H1 (cell line): Measurements from ENCODE around the gene BRMS1L. TPM values are rescaled to one million over a fixed set of nuclear protein-coding genes. Genes with fewer than 3 reads are reported as not detected.

ENCODE experiments used
- CTCF ChIA-PET: fragments of 300-600 bp; sonication (Branson Sonifier 250); formaldehyde crosslinking; loops from one replicate; lab custom pipeline; 2021; ENCODE audit not compliant: partially characterized antibody; lab: Charles Lee
- POLR2A ChIA-PET: fragments of 300-600 bp; sonication (Branson Sonifier 250); formaldehyde crosslinking; loops from one replicate; lab custom pipeline; 2021; ENCODE audit warnings: inconsistent platforms; ENCODE audit not compliant: partially characterized antibody; lab: Charles Lee
- DNase-seq, 2 experiments: peaks; one replicate each; pipeline versions ENCODE4 v3.0.0 to v3.0.0-alpha.2; 2010 to 2022; ENCODE audit warnings: low spot score in 2 of 2, low read depth in 1 of 2, mixed read lengths in 1 of 2
- FAIRE-seq: peaks from 2 replicates; lab custom pipeline; 2011; peaks lifted over from hg19 to GRCh38; lab: Jason Lieb, UNC
- H2AFZ ChIP-seq: 2 replicates; pipeline ENCODE4 v1.8.1; 2012; ENCODE audit warnings: low read length, inconsistent platforms
- H2AK5ac ChIP-seq: 2 replicates; pipeline ENCODE4 v1.6.1; 2013; ENCODE audit warnings: low read depth, low read length
- H2BK120ac ChIP-seq: replicated peaks from 2 replicates; pipeline ENCODE3; 2013; ENCODE audit warnings: low read depth, low read length, inconsistent platforms
- H2BK12ac ChIP-seq: 2 replicates; pipeline ENCODE4 v1.6.1; 2013; ENCODE audit warnings: low read depth, low read length
- H2BK15ac ChIP-seq: 2 replicates; pipeline ENCODE4 v1.6.1; 2013; ENCODE audit warnings: low read length
- H2BK20ac ChIP-seq: 2 replicates; pipeline ENCODE4 v1.6.1; 2013; ENCODE audit warnings: low read length
- H2BK5ac ChIP-seq: 2 replicates; pipeline ENCODE4 v1.6.1; 2013; ENCODE audit warnings: low read depth, low read length
- H3K14ac ChIP-seq: 2 replicates; pipeline ENCODE4 v1.6.1; 2013; ENCODE audit warnings: inconsistent platforms; ENCODE audit not compliant: insufficient read length
- H3K18ac ChIP-seq: 2 replicates; pipeline ENCODE4 v1.6.1; 2013; ENCODE audit warnings: low read length; ENCODE audit errors: extremely low read depth
- H3K23ac ChIP-seq: 2 replicates; pipeline ENCODE4 v1.6.1; 2013; ENCODE audit warnings: inconsistent platforms; ENCODE audit not compliant: insufficient read length
- H3K23me2 ChIP-seq: 2 replicates; pipeline ENCODE4 v1.6.1; 2013; ENCODE audit warnings: low read depth, low read length
- H3K27ac ChIP-seq: 2 replicates; pipeline ENCODE4 v1.6.1; 2011; ENCODE audit warnings: low read depth, low read length, inconsistent platforms
- H3K27me3 ChIP-seq, 4 experiments: replicated peaks in 1 of 4; 1 replicate in 1 of 4; 2 replicates in 3 of 4; pipeline versions ENCODE4 v1.6.1 to v1.8.1; 2011 to 2013; ENCODE audit warnings: low read length in 3 of 4, mild to moderate bottlenecking in 3 of 4, inconsistent platforms in 2 of 4, mixed read lengths in 2 of 4, moderate library complexity in 1 of 4; ENCODE audit not compliant: control insufficient read depth in 3 of 4, insufficient read depth in 3 of 4; ENCODE audit errors: extremely low read depth in 1 of 4
- H3K36me3 ChIP-seq, 4 experiments: 2 replicates each; pipeline versions ENCODE4 v1.6.1 to v1.8.1; 2011 to 2013; ENCODE audit warnings: mild to moderate bottlenecking in 4 of 4, low read length in 3 of 4, moderate library complexity in 2 of 4, control low read depth in 1 of 4, inconsistent platforms in 1 of 4; ENCODE audit not compliant: insufficient read depth in 4 of 4, control insufficient read depth in 2 of 4
- H3K4ac ChIP-seq: replicated peaks from 2 replicates; pipeline ENCODE3; 2013; ENCODE audit warnings: low read length, low read depth, mixed read lengths, inconsistent platforms; ENCODE audit not compliant: insufficient read length
- H3K4me1 ChIP-seq, 4 experiments: replicated peaks in 1 of 4; 1 replicate in 1 of 4; 2 replicates in 3 of 4; pipeline versions ENCODE4 v1.6.1 to v1.8.1; 2011 to 2013; ENCODE audit warnings: low read length in 3 of 4, inconsistent platforms in 2 of 4, mixed read lengths in 1 of 4; ENCODE audit not compliant: insufficient read depth in 4 of 4, control insufficient read depth in 3 of 4
- H3K4me2 ChIP-seq, 2 experiments: 2 replicates each; pipeline versions ENCODE4 v1.6.1 to v1.8.1; 2011 to 2013; ENCODE audit warnings: low read depth in 2 of 2, low read length in 2 of 2, control low read depth in 1 of 2, inconsistent platforms in 1 of 2, mild to moderate bottlenecking in 1 of 2; ENCODE audit not compliant: insufficient read depth in 1 of 2
- H3K4me3 ChIP-seq, 4 experiments: fragments of 200-600, 300-600 bp in 1 of 4; sonication (generic), shearing (Covaris generic), sonication (Bioruptor Twin) in 1 of 4; 2 replicates each; pipeline versions ENCODE4 v1.5.1 to v1.8.1; 2011 to 2016; ENCODE audit warnings: low read length in 4 of 4, low read depth in 3 of 4, control low read depth in 2 of 4, inconsistent platforms in 2 of 4, mild to moderate bottlenecking in 2 of 4, mixed read lengths in 1 of 4, moderate library complexity in 1 of 4; ENCODE audit not compliant: insufficient read depth in 2 of 4; ENCODE audit errors: extremely low read depth in 1 of 4
- H3K56ac ChIP-seq: replicated peaks from 2 replicates; pipeline ENCODE3; 2013; ENCODE audit warnings: low read depth, mild to moderate bottlenecking, mixed read lengths, low read length, inconsistent platforms; ENCODE audit not compliant: insufficient read length
- H3K79me1 ChIP-seq: 2 replicates; pipeline ENCODE4 v1.6.1; 2013; ENCODE audit warnings: low read depth, low read length, control low read depth
- H3K79me2 ChIP-seq, 2 experiments: 2 replicates each; pipeline versions ENCODE4 v1.6.1 to v1.8.1; 2012 to 2013; ENCODE audit warnings: low read length in 2 of 2, mild to moderate bottlenecking in 2 of 2, inconsistent platforms in 1 of 2; ENCODE audit not compliant: insufficient read depth in 2 of 2, control insufficient read depth in 1 of 2
- H3K9ac ChIP-seq, 4 experiments: replicated peaks in 1 of 4; 1 replicate in 1 of 4; 2 replicates in 3 of 4; pipeline versions ENCODE4 v1.6.1 to v1.8.1; 2011 to 2013; ENCODE audit warnings: low read depth in 3 of 4, low read length in 3 of 4, control low read depth in 2 of 4, mild to moderate bottlenecking in 2 of 4, moderate library complexity in 2 of 4, inconsistent platforms in 1 of 4; ENCODE audit errors: extremely low read depth in 1 of 4
- H3K9me3 ChIP-seq, 2 experiments: 2 replicates each; pipeline versions ENCODE4 v1.6.1 to v1.8.1; 2012 to 2013; ENCODE audit warnings: mild to moderate bottlenecking in 2 of 2, moderate library complexity in 2 of 2, control low read depth in 1 of 2, inconsistent platforms in 1 of 2, low read depth in 1 of 2, low read length in 1 of 2, mixed read lengths in 1 of 2; ENCODE audit not compliant: insufficient read depth in 2 of 2
- H4K20me1 ChIP-seq, 2 experiments: replicated peaks in 1 of 2; 2 replicates each; pipeline versions ENCODE3 to v1.8.1; 2011 to 2013; ENCODE audit warnings: inconsistent platforms in 2 of 2, low read length in 2 of 2, mild to moderate bottlenecking in 1 of 2; ENCODE audit not compliant: insufficient read depth in 2 of 2, control insufficient read depth in 1 of 2
- H4K5ac ChIP-seq: 2 replicates; pipeline ENCODE4 v1.6.1; 2013; ENCODE audit warnings: low read length, low read depth, mixed read lengths, inconsistent platforms; ENCODE audit not compliant: insufficient read length
- H4K8ac ChIP-seq: 2 replicates; pipeline ENCODE4 v1.8.0; 2013; ENCODE audit warnings: mild to moderate bottlenecking, moderate library complexity, low read length, inconsistent platforms; ENCODE audit not compliant: insufficient read depth; ENCODE audit errors: extremely low read depth
- H4K91ac ChIP-seq: replicated peaks from 2 replicates; pipeline ENCODE3; 2013; ENCODE audit warnings: low read length, mixed read lengths, inconsistent platforms; ENCODE audit not compliant: insufficient read length
- CBX5 ChIP-seq: fragments of 300-800, 300-1000 bp; sonication (generic); IDR thresholded peaks from 2 replicates; pipeline ENCODE4 v1.7.1; 2016; ENCODE audit warnings: antibody characterized with exemption, low read length, low read depth
- CEBPB ChIP-seq: IDR thresholded peaks from 2 replicates; pipeline ENCODE4 v1.6.1; 2012; ENCODE audit warnings: low read depth, low read length
- POU5F1 ChIP-seq: IDR thresholded peaks from 2 replicates; pipeline ENCODE4 v1.6.1; 2011; ENCODE audit warnings: low read depth, mild to moderate bottlenecking, low read length, moderate library complexity
- RAD21 ChIP-seq, 2 experiments: IDR thresholded peaks in 1 of 2; conservative IDR thresholded peaks in 1 of 2; 2 replicates each; pipeline ENCODE4 v1.6.1; 2011; ENCODE audit warnings: low read depth in 2 of 2, low read length in 2 of 2, improper control_type of control experiment in 1 of 2, inconsistent platforms in 1 of 2, mild to moderate bottlenecking in 1 of 2, moderate library complexity in 1 of 2
- WGBS, 2 experiments: shearing (Covaris generic) in 1 of 2; methylation state at CpG; one replicate each; pipeline versions ENCODE4 v1.1.6 to v1.1.7; 2013 to 2015; ENCODE audit warnings: low lambda C conversion rate in 2 of 2, mixed read lengths in 2 of 2, inconsistent platforms in 1 of 2, low coverage in 1 of 2, missing lambda C conversion rate in 1 of 2; ENCODE audit not compliant: insufficient replicate concordance in 2 of 2, insufficient coverage in 1 of 2, insufficient read length in 1 of 2; ENCODE audit errors: extremely low coverage in 1 of 2, missing lambda C conversion rate in 1 of 2; 5-methylcytosine and 5-hydroxymethylcytosine counted together
- polyA plus RNA-seq, 7 experiments: library from polyadenylated mRNA; depleted of rRNA in 3 of 7; stranded (reverse) in 5 of 7; unstranded in 2 of 7; fragments of >200 nt in 5 of 7; fragments of 200-250 nt in 2 of 7; gene quantifications; 1 replicate in 5 of 7; 2 replicates in 1 of 7; 4 replicates in 1 of 7; pipeline versions ENCODE4 v1.2.1 to v1.2.3, GENCODE V29; 2011 to 2013; ENCODE audit warnings: missing spikeins in 2 of 7, mixed read lengths in 2 of 7
- total RNA-seq: library from RNA; stranded (reverse); fragmentation: NEBNext Ultra II Directional; extraction: Animal tissue kit (Norgen Biotek cat#: 25700); gene quantifications from 2 replicates; pipeline ENCODE4 v1.2.1, GENCODE V29; 2021
- TF ChIP-seq, protein P1 (sequence below), 3 experiments: IDR thresholded peaks; 1 replicate in 2 of 3; 2 replicates in 1 of 3; pipeline versions ENCODE4 v1.5.1 to v1.6.1; 2011; ENCODE audit warnings: low read length in 3 of 3, mild to moderate bottlenecking in 3 of 3, inconsistent platforms in 2 of 3, low read depth in 1 of 3, moderate library complexity in 1 of 3; ENCODE audit not compliant: insufficient read depth in 1 of 3; ENCODE audit errors: control extremely low read depth in 1 of 3

BRMS1L gene
- total and polyA plus RNA-seq, 2 of the 8 experiments (the other 6 are each of a cell fraction or from before 2014, with no cell fraction given) = 4.4 to 10.9 TPM

- Histone ChIP-seq H3K4me1 (no peaks in the 10 kb centered on the region), H2BK15ac (no peak overlapping the region), H3K18ac (no peak overlapping the region), H2BK20ac (no peak overlapping the region), H2AK5ac (no peak overlapping the region), H2BK5ac (no peak overlapping the region), H4K8ac (no peak overlapping the region), H3K27ac (no peak overlapping the region), H2BK120ac (no peak overlapping the region), H3K56ac (no peak overlapping the region), H3K79me2 (no peaks in the 10 kb centered on the region), H2AFZ (no peak overlapping the region), H3K9me3 (no peaks in the 10 kb centered on the region), H4K5ac (no peak overlapping the region), H3K14ac (no peak overlapping the region), H3K9ac (no peak overlapping the region), H3K79me1 (no peaks in the 10 kb centered on the region), H3K27me3 (no peaks in the 10 kb centered on the region), H3K36me3 (no peaks in the 10 kb centered on the region), H3K4me2 (no peak overlapping the region), H4K20me1 (no peaks in the 10 kb centered on the region), H3K4ac (no peak overlapping the region)
- 47% methylated on average over 3 of the region's 3 CpGs; no CpG with 5 or more reads in 1 of the 2 experiments for WGBS, 2 experiments
- peak in 1 of 2 experiments; percentile 91 for DNase-seq
- no peak for TF ChIP-seq CBX5
- no peak for TF ChIP-seq CEBPB
- no peak for TF ChIP-seq POU5F1
- TF ChIP-seq, protein P1, sequence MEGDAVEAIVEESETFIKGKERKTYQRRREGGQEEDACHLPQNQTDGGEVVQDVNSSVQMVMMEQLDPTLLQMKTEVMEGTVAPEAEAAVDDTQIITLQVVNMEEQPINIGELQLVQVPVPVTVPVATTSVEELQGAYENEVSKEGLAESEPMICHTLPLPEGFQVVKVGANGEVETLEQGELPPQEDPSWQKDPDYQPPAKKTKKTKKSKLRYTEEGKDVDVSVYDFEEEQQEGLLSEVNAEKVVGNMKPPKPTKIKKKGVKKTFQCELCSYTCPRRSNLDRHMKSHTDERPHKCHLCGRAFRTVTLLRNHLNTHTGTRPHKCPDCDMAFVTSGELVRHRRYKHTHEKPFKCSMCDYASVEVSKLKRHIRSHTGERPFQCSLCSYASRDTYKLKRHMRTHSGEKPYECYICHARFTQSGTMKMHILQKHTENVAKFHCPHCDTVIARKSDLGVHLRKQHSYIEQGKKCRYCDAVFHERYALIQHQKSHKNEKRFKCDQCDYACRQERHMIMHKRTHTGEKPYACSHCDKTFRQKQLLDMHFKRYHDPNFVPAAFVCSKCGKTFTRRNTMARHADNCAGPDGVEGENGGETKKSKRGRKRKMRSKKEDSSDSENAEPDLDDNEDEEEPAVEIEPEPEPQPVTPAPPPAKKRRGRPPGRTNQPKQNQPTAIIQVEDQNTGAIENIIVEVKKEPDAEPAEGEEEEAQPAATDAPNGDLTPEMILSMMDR (IDR thresholded peaks at IDR 0.05; ENCODE audit: control extremely low read depth in 1 of 3, insufficient read depth in 1 of 3, low read depth in 1 of 3, low read length in 3 of 3) = peak; percentile 31 to 83 (median 58)
- TF ChIP-seq RAD21 (IDR thresholded peaks at IDR 0.05 in 1 of 2, conservative IDR thresholded peaks at IDR 0.05 in 1 of 2; ENCODE audit: low read depth in 2 of 2, low read length in 2 of 2) = peak; percentile 39 to 55
- TF ChIP-seq, all 59 proteins: peak for 2
- ChIA-PET CTCF (interaction anchor here (0.6 to 9.9 kb wide), 16 partner anchors 8 to 781 kb away, joined by 3 to 33 read pairs (median 5); partner anchors contain the start of gene BRMS1L), POLR2A (interaction anchor here (0.7 kb wide), 1 partner anchor 40 kb away, joined by 4 read pairs; no protein-coding TSS in a partner anchor)
- no peaks in the 10 kb centered on the region for H3K23me2 ChIP-seq
- H3K23ac ChIP-seq = no peak overlapping the region
- FAIRE-seq = peak; percentile 78
- H4K91ac ChIP-seq = no peak overlapping the region
- no peak overlapping the region for H2BK12ac ChIP-seq
- H3K4me3 ChIP-seq = no peak overlapping the region
Observed at GRCh38 chr14:35814371-35815005, 11.7 kb upstream of the BRMS1L start.
